GM18867 (cell line): ENCODE results near the gene TSBP1.
"Not testable (repeated sequence)": the region's sequence is repeated elsewhere in the genome, so short reads cannot be mapped to it uniquely, and the experiment has no call there.

Experiments used
- ATAC-seq: cut with Tn5 transposase; IDR thresholded peaks from one replicate; pipeline ENCODE4 v1.9.1; 2021; ENCODE audit warnings: mild to moderate bottlenecking, moderate library complexity; ENCODE audit not compliant: unreplicated experiment

Gene TSBP1

DNA sequence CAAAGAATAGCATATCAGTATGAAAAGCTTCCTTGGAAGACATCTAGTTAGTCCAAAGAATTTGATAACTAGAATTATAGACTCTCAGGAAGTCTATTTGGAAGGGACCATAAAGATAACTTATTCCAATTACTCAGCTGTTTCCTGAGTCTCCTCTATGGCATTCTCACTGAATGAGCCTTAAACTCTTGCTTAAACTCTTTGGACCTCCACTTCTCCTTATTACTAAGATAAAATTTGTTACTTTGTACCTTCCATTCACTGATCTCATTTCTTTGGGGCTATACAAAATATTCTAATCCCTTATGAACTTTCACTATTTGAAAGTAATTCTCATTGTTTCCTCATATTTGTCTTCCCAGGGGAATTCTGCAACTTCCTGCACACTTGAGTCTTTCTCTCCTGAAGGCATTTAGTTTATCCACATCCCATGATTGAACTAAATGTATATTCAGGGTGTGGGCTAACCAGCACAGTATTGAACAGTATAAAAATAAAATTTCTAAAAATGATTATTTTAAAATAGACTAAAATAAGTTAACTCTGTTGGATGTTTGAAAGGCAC is 80.7 kb downstream of the TSBP1 start:
- no peak for ATAC-seq

DNA sequence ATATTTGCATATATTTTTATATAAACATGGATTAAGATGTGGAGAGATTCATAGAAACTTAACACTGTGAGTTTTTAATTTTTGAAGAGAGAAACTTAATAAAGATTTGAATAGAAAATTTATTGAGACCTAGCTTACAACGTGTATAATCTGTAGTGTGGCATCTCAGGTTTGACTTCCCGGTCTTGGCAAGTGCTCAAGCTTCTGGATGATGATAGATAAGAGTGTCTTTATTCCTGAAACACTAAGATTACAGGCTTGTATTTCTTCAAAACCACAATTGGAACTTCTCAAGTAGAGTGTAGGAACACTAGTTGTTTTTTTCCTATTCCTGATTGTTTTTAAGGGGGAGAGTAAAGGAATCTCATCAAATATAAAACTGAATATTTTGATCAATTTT is 83.3 kb downstream of the TSBP1 start:
- ATAC-seq: no peak

DNA sequence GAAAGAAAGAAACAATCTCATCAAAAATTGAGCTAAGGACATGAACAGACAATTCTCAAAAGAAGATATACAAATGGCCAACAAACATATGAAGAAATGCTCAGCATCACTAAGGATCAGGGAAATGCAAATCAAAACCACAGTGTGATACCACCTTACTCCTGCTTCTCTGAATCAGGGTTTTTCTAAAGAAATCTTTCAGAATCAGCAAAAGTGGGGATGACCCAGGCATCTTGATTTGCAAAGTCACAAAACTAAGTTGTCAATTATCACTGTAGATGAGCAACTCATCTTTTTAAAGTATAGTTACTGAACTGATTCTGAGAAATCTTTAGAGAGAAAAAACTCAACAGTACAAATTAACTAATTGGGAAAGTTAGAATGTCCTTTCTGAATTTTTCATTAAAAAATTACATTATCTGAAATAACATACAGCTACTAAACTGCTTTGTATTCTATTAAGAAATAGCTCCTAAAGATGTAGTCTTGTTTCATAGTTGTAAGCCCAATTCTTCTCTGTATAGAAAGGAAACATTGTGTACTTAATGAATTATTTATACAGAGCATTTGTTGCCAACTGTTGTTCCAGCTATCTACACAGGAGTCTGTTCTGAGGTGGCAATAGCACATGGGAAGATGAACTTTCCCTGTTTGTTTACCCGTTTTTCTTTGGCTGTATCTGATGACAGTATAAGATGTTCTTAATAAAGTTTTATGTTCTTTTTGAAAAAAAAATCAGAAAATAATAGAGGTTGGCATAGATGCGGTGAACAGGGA is 97.7 kb downstream of the TSBP1 start:
- ATAC-seq: not testable (repeated sequence)

DNA sequence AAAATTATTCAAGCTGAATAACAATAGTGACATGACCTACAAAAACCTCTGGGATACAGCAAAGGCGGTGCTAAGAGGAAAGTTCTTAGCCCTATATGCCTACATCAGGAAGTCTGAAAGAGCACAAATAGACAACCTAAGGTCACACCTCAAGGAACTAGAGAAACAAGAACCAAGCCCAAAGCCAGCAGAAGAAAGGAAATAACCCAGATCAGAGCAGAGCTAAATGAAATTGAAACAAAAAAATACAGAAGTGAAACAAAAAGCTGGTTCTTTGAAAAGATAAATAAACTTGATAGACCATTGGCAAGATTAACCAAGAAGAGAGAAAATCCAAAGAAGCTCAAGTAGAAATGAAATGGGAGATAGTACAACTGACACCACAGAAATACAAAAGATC is 100.3 kb downstream of the TSBP1 start:
- ATAC-seq: no peak

DNA sequence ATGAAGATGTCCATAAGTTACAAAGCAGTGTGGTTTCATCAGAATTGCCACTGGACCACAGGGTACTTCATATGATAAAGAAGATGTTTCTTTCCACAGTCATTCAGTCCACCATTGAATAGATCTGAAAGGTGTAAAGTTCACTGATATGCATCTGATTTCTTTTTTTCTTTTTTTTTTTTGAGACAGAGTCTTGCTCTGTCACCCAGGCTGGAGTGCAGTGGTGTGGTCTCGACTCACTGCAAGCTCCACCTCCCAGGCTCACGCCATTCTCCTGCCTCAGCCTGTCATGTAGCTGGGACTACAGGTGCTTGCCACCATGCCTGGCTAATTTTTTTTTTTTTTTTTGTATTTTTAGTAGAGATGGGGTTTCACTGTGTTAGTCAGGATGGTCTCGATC is 103.2 kb downstream of the TSBP1 start:
- ATAC-seq: not testable (repeated sequence)

DNA sequence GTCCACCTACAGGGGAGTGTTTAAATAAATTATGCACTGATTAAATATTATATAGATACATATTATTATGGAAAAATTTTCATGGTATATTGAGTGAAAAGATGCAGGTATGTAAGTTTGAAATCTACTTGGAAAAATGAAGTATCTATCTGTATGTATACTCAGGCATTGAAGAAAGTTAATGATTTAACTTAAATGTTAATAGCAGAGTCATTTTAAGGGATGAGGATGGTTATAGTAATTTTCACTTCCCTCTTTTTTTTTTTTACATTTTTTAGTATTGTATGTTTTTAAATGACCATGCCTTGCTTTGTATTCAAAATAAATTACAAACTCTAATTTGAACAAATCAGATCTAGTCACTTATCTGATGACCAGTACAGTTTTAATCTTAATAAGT is 104.7 kb downstream of the TSBP1 start:
- no peak for ATAC-seq

DNA sequence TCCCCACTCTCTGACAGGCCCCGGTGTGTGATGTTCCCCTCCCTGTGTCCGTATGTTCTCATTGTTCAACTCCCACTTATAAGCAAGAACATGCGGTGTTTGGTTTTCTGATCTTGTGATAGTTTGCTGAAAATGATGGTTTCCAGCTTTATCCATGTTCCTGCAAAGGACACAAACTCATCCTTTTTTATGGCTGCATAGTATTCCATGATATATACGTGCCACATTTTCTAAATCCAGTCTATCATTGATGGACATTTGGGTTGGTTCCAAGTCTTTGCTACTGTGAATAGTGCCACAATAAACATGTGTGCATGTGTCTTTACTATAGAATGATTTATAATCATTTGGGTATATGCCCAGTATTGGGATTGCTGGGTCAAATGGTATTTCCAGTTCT is 114.4 kb downstream of the TSBP1 start:
- ATAC-seq: not testable (repeated sequence)

DNA sequence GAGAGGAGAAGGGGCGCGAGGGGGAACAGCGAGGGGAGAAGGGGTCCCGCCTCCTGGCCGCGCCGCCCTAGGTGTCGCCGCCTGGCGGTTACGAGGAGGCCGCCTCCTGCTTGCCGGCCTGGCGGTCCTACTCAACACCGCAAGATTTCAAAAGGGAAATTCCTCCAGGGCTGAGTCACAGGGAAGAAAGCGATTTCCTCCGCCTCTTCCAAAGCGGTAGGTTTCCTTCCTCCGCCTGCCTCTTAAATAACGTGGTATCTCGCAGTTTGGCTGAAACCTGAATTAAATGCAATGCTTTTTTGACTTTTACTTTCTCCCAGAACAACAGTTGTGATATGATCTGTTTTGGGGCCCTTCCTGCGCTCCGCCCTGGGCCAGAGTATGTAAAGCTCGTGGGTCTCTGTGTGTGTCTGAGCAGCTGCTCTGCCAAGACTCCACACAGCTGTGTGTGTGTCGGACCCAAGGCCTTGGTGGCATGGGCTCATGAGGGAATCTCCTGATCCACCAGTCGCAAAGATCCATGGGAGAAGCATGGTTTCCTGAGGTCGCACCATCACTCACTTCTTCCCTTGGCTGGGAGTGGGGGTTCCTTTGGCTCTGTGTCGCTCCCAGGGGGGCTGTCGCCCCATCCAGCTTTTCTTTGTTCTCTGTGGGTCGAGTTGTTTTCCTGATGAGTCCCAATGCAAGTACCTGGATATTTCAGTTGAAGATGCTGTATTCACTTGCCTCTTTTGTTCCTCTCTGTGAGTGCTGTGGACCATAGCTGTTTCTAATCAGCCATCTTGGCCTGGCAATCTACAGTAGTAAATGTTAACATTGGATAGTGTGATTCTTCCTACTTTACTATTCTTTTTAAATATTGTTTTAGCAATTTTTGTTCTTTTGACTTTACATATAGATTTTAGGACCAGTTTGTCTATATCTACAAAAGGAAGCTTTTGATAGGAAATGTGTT is 116.2 kb downstream of the TSBP1 start:
- ATAC-seq: no peak

DNA sequence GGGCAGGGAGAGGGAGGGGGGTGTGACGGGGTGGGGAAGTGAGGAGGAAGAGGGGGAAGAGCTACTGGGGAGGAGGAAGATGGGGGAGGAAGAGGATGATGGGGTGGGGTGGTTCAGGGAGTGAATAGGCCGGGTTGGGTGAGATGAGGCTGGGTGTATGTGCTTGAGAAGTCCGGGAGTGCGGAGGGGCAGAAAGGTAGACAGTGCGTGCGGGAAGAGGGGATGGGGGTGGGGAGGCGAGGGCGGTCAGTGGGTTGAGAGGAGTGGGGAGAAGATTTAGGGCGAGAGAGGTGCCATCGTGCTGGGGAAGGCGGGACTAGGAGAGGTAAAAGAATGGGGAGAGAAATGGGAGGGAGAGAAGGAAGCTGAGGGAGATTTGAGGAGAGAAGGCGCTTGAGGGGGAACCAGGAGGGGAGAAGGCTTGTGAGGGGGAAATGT is 116.9 kb downstream of the TSBP1 start:
- no peak for ATAC-seq

DNA sequence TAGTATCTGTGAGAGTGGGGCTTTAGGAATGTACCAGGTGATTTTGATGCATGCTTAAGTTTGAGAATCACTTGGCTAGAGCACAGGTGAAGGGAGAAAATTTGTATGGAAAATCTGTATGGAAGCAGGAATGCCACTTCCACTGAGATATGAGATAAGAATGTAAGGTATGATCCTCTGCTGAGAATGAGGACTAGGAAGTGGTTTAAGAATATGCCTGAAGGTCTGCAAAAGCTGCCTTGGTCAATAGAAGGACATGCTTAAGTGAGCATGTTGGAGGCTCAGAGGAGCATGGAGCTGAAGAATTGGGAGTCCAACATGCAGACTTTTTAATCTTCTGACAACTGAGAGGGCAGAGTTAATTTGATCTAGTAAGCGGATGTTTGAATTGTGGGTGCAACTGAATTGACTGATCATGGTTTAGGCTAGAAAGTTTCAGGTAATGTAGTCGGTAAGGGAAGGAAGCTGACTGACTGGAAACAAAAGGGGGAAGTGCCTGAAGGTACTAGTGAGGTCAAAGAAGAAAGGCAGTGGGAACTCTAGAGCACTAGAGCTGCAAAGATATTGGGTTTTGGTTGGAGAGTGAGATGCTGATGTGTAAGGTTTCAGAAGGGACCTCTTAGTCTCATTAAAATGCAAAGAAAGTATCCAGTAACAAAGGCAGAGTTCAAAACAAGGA is 119.2 kb downstream of the TSBP1 start:
- ATAC-seq: no peak

DNA sequence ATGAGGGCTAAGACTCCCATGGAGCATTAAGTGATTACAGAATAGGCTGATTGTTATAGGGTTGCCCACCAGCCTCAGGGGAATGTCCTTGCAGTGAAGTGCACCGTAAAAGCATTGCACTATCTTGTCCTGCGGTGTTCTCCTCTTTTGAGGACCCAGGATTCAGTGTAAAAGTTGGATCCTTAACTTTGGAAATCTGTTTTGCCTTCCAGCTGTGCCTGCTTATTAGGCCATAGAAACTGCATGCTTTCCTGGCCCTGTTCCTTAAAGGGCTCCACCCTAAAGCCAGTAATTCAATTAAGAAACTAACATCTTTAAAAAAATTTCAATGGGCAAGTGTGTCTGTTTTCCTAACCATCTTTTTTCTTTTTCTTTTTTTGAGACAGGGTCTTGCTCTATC is 122.4 kb downstream of the TSBP1 start:
- ATAC-seq: no peak

DNA sequence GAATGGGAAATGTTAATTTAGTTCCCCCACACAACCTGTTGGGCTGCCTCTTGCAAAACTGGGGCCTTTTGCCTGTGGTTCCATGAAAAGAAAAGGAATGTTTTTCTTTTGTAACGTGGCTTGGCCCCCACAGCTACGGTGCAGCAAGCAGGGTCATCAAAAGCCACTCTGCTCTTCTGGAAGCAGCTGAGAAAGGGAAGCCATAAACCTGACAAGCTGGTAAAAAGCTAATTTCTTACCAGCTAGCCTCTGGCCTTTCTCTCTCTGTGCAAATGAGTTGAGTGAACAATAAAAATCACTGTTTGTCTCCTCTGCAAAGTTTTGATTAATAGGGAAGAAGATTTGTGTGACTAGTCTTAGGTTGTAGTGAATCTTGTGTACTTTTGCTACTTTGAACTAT is 124.3 kb downstream of the TSBP1 start:
- ATAC-seq: no peak

DNA sequence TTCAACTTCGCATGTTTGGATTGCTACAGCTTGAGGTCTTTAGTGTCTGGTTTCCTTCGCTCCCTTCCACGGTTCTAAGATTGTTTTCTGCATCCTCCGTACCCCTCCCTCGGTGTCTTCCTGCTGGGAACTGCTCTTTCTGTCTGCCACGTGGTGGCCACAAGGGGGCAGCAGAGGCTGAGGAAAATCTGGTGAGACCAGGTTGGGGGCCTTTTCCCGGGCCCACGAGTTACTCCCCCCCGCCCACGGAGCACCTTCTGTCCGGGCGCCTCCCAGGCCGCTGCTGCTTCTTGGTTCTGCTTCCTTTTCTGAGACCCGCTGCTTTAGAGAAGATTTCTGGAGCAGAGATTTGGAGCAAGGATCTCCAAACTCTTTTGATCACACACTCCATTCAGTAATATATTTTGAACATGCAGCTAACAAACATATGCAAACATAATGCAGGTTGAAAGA is 126.7 kb downstream of the TSBP1 start:
- ATAC-seq: no peak

DNA sequence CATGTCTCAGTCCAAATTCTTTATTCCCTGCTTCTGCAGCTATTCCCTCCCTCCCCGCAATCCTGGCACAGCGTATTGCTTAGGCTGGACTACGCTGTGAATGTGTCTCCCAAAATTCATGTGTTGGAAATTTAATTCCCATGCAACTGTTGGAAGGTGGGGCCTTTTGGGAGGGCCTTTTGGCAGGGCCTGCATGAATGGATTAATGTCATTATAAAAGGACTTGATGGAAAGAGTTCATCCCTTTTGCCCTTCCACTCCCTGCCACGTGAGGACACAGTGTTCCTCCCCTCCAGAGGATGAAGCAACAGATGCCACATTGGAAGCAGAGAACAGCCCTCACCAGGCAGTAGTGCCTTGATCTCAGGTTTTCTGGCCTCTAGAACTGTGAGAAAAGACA is 127.4 kb downstream of the TSBP1 start:
- ATAC-seq: no peak
